CD4-positive, alpha-beta T cell treated with Interleukin-4 for 1 hour (primary cell): ENCODE results near the gene COPE.

Experiments
- DNase-seq, 2 donors: peaks; one replicate each; pipeline ENCODE4 v3.0.0-alpha.2; 2020 to 2022

Gene COPE

GRCh38 chr19:18865973-18866799, 53.0 kb downstream of the COPE start:
- peak; percentile 47 to 55 for DNase-seq

- no peak for DNase-seq
These were observed 53.8 kb downstream of the COPE start for GRCh38 chr19:18865106-18865972.

DNA sequence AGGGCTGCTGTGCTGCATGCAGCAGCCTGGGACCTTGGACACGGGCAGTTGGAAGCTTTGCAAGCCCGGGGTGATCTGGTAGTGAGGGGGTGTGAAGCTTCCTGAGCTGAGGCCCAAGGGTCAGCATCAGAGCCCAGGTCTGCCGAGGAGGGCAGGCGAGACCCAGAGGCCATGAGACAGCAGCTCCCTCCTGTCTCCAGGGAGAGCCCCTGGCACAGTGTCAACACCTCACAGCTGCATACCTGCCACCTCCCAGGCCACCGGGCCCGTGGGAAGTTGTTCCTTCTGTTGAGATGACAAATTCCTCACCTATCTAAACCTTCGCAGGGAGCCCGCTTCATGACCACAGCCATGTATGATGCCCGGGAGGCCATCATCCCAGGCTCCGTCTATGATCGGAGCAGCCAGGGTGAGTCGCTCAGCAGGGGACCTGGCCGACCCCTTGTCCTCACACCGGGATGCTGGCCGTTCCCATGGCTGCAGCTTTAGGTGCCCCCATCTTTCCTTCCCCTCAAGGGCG, 55.3 kb downstream of the COPE start:
- no peak for DNase-seq

GRCh38 chr19:18862976-18863842, 56.0 kb downstream of the COPE start:
- DNase-seq, result no peak

DNA sequence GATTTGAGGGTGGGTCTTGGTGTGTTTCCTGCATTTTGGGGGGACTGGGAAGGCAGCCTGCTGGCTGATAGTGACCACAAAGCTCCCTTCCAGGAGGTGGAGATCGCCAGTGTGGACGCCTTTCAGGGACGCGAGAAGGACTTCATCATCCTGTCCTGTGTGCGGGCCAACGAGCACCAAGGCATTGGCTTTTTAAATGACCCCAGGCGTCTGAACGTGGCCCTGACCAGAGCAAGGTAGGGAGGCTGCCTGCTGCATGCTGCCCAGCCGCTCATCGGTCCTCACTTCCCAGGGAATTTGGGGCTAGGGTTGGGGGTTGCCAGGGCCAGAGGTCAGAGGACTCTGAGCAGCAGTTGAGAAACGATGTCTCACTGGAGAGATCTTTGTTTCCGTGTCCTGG, 57.3 kb downstream of the COPE start:
- no peak for DNase-seq

DNA sequence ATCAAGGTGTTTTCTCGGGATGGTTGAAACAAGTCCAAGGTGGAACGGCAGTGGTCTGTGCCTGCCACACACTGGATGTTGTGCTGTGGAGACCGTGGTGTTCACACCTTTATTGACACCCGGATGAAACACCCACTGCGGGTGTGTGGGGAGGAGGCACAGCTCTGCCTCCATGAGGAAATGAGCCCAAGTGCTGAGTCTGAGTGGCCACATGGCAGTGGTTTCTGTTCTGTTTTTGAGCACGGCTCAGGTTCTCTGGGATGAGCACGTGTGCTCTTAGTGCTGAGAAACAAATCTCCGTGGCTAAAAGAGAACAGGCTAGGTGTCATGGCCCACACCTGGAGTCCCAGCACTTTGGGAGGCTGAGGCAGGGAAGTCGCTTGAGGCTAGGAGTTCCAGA, 58.0 kb downstream of the COPE start:
- no peak for DNase-seq

DNA sequence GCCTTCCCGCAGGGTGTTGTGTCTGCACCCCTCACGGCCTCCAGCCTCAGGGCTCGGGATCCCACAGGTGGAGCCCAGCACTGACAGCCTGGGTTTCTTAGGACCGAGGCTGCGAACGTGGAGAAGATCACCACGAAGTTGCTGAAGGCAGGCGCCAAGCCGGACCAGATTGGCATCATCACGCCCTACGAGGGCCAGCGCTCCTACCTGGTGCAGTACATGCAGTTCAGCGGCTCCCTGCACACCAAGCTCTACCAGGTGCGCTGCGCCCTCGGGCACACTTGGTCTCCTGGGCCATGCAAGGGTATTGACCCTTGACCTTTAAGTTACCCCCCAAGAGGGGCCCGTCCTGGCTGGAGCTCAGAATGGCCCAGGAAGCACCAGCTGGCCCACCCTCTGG, 58.5 kb downstream of the COPE start:
- no peak for DNase-seq

DNA sequence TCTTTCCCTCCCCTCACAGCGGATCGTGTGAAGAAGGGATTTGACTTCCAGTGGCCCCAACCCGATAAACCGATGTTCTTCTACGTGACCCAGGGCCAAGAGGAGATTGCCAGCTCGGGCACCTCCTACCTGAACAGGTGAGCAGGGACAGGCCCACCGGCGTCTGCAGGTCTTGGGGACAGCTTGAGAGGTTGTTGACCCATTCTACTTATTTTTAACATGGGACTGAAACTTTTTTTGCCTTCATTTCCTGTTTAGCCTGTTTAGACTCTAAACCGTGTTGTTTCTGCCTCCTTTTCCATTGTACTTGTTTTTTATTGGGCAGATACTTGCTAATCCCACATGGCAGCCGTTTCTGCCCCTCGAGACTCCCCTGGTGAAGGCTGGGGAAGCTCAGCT, 58.9 kb downstream of the COPE start:
- no peak for DNase-seq

DNA sequence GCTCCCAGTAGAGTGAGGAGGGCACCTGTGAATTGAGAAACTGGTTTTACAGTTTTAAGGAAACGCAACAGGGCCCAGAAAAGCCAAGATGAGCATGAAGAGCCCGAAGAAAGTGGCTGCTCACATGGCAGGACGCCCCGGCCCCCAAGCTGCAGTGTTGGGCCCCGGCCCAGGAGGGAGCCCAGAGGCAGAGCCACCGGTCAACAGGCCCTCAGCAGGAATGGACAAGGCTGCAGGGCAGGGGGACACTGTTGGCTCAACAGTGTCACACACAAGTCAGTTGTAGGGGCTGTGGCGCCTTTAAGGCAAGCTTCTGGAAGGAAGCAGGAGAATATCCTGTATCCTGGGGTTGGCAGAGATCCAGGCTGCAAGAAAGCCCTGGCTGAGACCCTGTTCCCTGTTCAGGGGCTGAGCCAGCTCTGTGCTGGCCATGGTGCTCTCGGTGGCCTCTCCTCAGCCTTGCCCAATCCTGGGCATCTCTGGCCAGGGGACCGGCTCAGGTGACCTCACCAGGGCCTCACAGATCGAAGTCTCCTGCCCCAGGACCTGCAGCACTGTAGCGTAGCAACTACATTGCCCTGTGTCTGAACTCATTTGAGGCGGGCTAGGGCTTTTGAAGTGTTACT, 59.4 kb downstream of the COPE start:
- DNase-seq, result no peak

DNA sequence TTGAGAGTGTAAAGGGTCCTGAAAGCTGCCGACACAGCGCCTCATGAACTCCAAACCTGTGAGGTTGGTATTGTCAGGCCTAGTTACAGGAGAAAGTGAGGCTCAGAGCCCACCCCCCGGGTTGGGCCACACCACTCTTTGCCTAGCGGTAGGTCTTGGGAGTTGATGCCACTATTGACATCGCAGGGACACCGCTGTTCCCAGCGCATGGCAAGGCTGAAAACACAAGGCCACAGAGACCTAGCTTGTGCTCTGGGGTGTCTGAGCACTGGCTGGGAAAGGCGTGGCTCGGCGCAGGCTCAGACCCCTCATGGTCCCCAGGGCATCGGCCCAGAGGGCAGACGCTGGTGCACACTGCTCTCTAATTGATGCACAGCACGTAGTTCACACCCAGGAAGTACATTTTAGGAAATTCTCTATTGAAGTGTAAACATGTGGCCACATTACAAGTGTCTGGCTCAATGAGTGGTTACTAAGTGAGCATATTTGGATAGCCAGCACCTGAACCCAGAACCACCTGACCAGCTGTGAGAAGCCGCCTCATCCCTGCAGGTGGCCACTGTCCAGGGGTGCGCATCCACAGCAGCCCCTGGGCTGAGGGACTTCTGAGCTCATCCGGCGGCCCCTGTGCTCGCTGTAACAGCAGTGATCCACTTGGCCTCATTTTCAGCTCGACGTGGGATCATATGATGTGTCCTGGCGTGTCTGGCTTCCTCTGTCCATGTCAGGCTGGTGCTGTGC, 60.1 kb downstream of the COPE start:
- DNase-seq, result no peak

- DNase-seq, result no peak
These were observed 62.0 kb downstream of the COPE start for GRCh38 chr19:18857223-18857622.

DNA sequence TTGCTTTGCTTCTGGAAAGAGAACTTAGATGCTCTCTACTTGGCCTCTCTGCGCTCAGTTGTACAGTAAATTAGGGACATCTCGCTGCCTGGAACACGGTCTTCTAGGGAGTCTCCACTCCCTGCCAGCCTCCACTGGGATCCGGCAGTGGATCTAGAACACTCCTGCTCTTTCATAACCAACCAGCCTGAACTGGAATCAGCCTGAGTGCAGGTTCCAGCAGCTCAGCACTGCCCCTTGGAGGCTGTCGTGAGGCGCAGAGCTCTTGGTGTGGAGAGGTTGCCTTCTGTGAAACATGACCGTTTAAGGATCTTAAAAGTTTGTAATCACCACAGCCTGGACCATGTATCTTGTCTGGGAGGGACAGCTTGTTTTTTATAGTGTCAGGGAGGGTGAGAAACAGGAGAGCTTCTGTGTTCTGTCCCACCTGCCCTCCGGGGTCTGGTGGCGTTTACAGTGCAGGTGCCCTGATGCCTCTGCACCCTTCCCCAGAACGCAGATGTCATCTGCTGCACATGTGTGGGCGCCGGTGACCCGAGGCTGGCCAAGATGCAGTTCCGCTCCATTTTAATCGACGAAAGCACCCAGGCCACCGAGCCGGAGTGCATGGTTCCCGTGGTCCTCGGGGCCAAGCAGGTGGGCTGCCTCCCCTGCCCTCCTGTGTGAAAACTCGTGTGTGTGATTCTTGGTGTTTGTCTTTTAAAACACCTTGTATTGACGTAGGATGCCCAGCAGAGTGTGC, 62.6 kb downstream of the COPE start:
- no peak for DNase-seq

GRCh38 chr19:18855647-18856384, 63.4 kb downstream of the COPE start:
- DNase-seq, result no peak

DNA sequence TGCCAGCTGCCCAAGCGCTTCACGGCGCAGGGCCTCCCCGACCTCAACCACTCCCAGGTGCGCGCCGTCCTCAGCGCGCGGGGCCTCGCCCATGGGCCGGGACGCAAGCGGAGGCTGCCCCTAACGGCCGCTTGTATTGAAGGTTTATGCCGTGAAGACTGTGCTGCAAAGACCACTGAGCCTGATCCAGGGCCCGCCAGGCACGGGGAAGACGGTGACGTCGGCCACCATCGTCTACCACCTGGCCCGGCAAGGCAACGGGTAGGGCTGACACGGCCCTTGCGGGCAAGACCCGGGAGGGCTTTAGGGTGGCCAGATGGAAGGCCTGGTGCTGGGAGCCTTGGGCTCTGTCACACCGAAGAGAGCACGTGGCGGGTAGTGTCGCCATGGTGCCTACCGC, 64.2 kb downstream of the COPE start:
- no peak for DNase-seq

DNA sequence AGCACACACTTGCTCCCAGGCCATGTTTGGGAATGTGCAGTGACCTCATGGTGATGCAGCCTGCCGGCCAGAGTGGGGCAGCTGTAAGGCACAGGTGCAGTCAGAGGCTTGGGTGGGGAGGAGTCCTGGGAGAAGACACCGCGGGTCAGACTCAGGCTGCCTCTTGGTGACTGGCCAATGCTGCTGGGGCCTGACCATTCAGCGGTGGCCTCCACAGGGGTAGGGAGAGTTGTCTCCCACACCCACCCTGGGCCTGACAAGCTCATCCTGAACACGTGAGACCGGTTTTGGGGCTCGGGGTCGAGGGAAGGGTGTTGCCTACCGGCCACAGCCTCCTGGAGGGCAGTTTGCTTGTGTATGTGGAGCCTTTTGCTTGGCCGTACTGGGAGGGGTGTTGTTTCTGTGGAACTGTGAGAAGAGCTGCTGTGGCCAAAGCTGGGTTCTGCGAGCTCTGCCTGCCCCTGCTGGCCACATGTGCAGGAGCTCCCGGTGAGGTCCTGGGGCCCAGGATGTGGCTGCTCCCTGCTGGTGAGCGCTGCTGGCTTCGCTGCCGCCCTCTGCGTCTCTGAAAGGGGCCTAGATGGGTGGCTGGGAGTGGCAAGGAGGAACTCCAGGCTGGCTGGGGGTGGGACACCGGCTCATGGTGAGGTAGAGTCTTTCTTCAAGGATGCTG, 65.3 kb downstream of the COPE start:
- no peak for DNase-seq

DNA sequence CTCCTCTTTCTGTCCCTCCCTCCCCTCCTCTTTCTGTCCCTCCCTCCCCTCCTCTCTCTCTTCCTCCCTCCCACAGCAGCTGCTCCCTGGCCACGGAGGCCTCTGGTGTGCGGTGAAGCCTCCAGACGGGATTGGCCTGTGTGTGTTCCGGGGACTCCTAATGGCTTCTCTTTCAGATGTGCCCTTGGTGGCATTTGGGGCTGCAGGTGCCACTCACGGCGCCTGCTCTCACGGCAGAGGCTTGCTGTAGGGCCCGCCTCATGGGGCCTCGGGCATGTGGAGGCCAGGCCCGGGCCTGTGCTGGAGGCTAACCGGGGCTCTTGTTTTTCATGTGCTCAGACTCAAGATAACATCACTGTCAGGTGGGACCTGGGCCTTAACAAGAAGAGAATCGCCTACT, 66.5 kb downstream of the COPE start:
- DNase-seq, result no peak

GRCh38 chr19:18851673-18852325, 67.4 kb downstream of the COPE start:
- DNase-seq, result no peak

GRCh38 chr19:18850471-18851375, 68.5 kb downstream of the COPE start:
- DNase-seq, result no peak
